GM23248 (cell line): ENCODE measurements around the gene KIDINS220.

Source experiments
- EZH2 ChIP-seq: fragments of 200-600 bp; sonication (generic); IDR thresholded peaks from 2 replicates; pipeline ENCODE4 v1.6.1; 2018; ENCODE audit warnings: antibody characterized with exemption, mild to moderate bottlenecking; ENCODE audit not compliant: insufficient read depth, poor library complexity, severe bottlenecking
- EZH2phosphoT487 ChIP-seq: fragments of 200-600 bp; sonication (generic); IDR thresholded peaks from 2 replicates; pipeline ENCODE4 v1.6.1; 2018; ENCODE audit warnings: antibody characterized with exemption, moderate library complexity, mild to moderate bottlenecking, low read depth; ENCODE audit not compliant: insufficient read depth

DNA sequence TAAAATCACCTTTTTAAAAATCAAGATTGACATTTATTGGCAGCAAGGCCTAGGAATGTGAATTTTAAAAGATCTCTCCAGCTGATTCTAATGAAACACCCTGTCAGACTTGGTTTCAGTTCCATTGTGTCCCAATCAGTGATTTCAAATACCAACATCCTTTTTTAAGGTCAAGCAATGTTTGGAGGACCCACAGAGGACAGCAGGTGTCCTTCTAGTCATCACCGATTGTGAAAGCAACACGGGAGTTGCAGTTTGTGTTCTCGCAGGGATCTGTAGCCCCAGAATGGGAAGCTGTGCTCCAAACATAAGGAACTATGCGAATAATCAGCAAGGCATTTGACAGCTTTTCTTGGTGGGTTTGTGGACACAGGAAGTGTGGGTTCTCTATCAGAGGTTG is 4.5 kb upstream of the KIDINS220 start:
- TF ChIP-seq EZH2phosphoT487, result no peak
- no peak for TF ChIP-seq EZH2
